HG02943 (cell line): Measurements from ENCODE around the gene KRT6C.
"Not testable (repeated sequence)": the region's sequence is repeated elsewhere in the genome, so short reads cannot be mapped to it uniquely, and the experiment has no call there.

Source experiments
- ATAC-seq: cut with Tn5 transposase; IDR thresholded peaks from one replicate; pipeline ENCODE4 v1.9.1; 2021; ENCODE audit warnings: mild to moderate bottlenecking, low read depth, moderate library complexity; ENCODE audit not compliant: unreplicated experiment

The KRT6C gene

GRCh38 chr12:52461693-52462092 lies 11.9 kb downstream of the KRT6C start:
- ATAC-seq: no peak

DNA sequence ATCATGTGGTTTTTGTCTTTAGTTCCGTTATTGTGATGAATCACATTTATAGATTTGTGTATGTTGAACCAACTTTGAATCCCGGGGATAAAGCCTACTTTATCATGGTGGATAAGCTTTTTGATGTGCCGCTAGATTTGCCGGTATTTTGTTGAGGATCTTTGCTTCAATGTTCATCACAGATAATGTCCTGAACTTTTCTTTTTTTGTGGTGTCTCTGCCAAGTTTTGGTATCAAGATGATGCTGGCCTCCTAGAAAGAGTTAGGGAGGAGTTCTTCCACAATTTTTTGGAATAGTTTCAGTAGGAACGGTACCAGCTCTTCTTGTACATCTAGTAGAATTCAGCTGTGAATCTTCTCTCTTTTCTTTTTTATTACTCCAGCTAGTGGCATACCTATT lies 14.7 kb downstream of the KRT6C start:
- ATAC-seq: no peak

DNA sequence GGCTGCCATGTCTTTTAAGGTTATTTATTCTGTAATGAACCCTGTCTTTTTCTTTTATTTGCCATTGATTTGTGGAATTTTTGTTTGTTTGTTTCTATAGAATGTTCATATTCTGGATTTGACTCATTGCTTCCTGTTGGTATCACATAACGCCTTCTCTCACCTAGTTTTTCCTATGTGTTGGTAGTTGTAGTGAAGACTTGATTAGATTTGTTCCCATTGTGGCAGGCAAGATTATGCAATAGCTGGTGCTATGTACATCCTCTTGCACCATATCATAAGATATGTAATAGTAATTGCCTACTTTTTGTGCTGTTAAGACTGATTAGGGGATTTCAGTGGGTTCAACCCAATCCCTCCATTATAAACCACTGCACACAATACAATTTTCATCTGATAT lies 17.8 kb downstream of the KRT6C start:
- no peak for ATAC-seq

DNA sequence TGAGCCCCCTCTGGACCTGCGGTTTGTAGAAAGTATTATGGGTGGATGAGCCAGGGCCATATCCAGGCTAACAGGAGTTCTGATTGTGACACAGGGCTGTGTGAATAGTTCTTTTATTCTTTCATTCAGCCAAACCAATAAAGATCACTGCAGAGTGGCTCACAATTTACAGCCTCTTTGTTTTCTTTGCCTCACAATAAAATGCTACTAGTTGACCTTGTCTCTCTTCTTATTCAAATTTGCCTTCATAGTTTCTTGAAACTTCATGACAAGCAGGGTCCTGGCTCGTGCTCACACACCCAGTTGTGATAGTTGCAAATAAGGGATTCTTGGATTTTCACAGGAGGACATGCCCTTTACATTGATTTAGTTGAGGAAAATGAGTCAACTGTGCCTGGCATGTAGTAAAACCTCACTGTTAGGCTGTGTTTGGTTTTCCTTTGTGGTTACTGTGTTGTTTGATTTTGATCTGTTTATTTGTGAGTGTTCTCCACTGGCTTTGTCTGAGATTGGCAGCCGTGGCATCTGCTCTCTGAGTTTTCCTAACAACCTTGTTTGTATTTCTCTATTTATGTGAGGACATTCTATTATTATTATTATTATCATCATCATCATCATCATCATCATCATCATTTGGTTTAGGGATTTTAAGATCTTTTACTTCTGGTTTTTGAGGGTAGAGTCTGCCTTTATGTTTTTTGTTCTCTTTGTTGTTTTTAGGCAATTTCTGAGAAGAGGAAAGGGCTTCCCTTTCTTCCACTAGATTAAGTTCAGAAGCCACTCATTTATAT lies 19.0 kb downstream of the KRT6C start:
- ATAC-seq: no peak

- ATAC-seq: no peak
These were observed 21.5 kb downstream of the KRT6C start, which contains the start of gene KRT6B for GRCh38 chr12:52452101-52452500. Gene KRT6B, minus strand, starts transcription at chr12:52452146. Its CDS starts 68 bp downstream, at chr12:52452078.

DNA sequence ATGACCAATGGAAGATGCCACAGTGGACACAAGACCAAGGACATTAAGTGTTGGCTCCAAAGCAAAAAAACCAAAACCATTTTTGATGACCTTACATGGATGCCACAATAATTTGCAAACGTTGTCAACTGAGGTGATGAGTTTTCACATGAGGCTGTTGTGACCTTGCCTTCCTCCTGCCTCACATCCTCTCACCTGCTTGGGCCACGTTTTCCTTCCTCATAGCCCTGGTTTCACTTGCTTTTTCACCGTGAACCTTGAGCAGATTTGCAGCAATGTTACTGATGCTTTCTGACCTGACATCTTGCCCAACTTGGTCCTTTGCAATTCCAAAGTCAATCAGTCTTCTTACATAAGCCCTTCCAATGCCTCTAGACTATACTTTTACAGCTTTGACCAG lies 25.4 kb downstream of the KRT6C start:
- ATAC-seq: no peak

- not testable (repeated sequence) for ATAC-seq
These were observed 26.4 kb downstream of the KRT6C start for GRCh38 chr12:52447196-52447595.

DNA sequence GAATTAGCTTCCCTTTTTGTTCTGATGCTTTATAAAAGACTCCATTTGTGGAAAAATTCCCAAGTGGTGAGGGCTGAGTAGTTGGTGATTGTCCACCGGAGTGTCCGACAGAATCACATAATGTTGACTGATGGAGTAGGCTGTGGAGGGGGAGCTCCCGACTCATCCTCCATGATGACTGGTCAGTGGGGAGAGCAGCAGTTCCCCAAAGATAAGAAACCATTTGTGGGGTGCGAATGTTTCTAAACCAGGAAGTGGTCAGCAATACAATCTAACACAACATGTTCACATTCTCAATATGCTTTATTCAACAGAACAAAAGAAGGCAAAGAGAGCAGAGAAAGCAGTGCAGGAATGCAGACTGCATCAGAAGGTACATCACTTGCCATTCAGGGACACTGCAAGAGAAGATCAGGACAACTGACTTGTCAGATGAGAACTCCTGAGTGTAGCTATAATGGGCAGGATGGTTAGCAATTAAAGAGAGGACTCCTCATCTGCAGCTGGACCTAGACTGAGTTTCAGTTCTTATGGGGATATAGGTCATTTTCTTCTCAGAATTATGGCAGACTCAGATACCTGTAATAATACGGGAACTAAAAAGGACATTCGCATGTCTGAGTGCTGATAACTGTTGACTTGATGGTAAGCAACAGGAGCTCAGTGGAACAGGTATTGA lies 27.1 kb downstream of the KRT6C start:
- no peak for ATAC-seq

GRCh38 chr12:52445876-52446275 lies 27.7 kb downstream of the KRT6C start:
- no peak for ATAC-seq

- no peak for ATAC-seq
These were observed 28.7 kb downstream of the KRT6C start for GRCh38 chr12:52444647-52445595.

DNA sequence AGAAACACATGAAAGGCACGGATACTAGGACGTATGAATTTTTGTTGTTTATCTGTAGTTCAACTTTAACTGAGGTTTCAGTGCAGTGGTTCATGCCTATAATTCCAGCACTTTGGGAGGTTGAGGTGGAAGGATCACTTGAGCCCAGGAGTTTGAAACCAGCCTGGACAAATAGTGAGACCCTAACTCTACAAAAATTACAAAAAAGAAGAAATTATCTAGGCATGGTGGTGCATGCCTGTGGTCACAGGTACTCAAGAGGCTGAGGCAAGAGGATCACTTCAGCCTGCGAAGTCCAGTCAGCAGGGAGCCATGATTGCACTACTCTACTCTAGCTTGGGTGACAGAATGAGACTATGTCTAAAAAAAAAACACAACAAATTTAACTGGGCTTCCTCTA lies 29.6 kb downstream of the KRT6C start:
- ATAC-seq: no peak

GRCh38 chr12:52442600-52443061 lies 31.0 kb downstream of the KRT6C start:
- no peak for ATAC-seq

GRCh38 chr12:52441320-52441911 lies 32.2 kb downstream of the KRT6C start:
- no peak for ATAC-seq

DNA sequence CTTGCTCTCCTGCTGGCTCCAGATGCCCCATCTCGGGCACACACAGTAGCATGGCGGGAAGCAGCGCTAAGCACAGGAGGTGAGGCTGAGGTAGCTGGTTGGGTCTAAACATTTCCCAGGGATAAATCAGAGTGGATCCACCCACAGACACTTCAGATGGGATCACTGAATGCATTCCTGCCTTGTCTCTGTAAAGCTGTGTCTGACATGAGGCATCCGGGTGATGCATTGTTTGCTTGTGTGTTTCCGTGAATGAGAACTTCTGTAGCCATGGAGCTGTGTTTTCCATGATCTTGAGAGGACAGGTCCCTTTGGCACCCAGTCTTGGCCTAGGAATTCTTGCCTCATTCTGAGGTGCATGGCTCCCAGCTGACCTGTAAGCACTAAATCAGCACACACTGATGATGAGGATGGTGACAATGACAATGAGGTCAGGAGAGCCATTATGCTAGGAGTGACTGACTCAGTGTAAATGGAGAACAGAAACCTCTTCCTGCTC lies 32.7 kb downstream of the KRT6C start:
- no peak for ATAC-seq

DNA sequence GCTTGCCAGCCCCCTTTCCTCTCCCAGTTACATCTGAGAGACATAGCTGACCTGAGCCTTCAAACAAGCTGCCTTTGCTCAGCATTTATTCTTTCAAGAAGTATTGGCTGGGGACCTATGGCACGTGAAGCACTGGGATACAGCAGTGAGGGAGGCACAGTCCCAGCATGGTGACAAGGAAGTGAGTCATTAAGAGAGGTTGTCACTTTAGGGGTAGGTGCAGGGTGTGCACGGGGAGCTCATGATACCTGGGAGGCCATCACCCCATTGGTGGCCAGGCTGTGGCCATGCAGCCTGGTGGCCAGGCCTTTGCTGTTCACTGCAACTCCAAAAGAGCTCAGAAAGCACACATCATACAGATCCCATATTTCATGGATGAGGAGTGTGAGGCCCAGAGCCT lies 33.8 kb downstream of the KRT6C start:
- no peak for ATAC-seq

DNA sequence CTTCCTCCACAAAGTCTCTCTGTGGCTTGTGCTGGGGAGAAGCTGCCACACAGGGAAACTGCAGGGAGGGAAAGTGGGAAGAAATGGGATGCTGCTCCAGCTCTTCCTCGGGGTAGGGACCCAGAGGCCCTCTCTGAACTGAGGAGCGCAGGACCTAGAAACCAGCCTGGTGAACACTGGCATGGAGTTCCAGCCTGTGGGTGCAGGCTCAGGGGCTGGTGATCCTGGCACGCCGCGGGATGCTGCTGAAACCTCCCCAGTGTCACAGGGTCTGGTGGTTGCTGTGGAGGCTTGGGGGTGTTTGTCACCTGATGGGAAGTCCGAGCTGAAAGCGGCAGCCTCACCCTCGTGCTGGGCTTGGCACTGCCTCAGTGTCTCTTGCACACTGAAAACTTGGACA lies 34.2 kb downstream of the KRT6C start:
- no peak for ATAC-seq

- no peak for ATAC-seq
These were observed 35.0 kb downstream of the KRT6C start for GRCh38 chr12:52438305-52439301.

GRCh38 chr12:52437508-52437907 lies 36.1 kb downstream of the KRT6C start:
- ATAC-seq: no peak
